Measurements from ENCODE around the gene RAMACL.

Gene RAMACL

DNA sequence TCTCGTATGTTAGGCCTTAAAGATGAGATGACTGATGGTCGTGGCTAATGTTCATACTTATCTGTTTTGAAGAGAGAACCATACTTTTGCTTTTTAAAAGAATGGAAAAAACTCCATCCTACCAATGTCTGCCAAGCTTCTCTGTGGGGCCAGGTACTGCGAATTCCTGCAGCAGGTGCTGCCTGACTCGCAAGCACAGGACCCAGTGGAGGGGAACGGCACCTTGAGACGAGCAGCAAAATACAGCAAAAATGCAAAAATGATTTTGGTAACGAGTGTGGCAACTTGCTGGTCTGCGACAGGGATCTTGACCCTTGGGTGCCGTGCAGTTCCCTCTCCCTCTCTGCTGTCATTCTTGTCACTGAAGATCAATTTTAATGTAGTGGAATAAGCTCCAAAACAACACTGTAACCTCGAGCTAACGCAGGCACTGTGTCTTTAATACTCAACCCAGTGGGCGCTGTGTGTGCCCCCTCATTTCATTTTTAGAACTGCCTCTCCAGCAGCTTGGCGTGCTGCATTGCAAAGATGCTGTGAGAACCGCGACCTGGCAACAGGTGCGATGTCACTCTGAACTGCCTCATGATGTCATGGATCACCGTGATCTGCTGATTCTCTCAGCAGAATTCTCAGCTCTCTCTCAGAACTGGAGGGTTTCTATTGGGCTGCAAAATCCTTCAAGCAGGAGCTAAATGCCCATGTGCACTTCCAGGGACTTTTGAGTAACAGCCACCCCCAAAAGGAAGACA, 51.6 kb downstream of the RAMACL start:
- TF ChIP-seq CTCF (IDR thresholded peaks at IDR 0.05; ENCODE audit: low read depth, low read length) = no peak

GRCh38 chr6:166533205-166533824, 53.2 kb downstream of the RAMACL start:
- no peak for TF ChIP-seq CTCF (IDR thresholded peaks at IDR 0.05; ENCODE audit: low read depth, low read length)
- no peak overlapping the region for H3K4me3 ChIP-seq (replicated peaks in 1 of 2; ENCODE audit: low read depth in 2 of 2, low read length in 2 of 2)
- DNase-seq (ENCODE audit: low read depth in 2 of 2) = no peak

More for the DNA sequence above, 51.6 kb downstream of the RAMACL start:
- no peak for DNase-seq (ENCODE audit: low read depth in 2 of 2)
- H3K4me3 ChIP-seq (replicated peaks in 1 of 2; ENCODE audit: low read depth in 2 of 2, low read length in 2 of 2) = no peak overlapping the region
